ENCODE data around the gene RPS6KA5. TPM values are rescaled to one million over a fixed set of nuclear protein-coding genes. Genes with fewer than 3 reads are reported as not detected.

RPS6KA5 gene
- total and polyA plus RNA-seq, 9 of the 15 experiments (the other 6 are each of a cell fraction or from before 2014, with no cell fraction given) = 0.88 to 7.7 (median 4.7) TPM

- TF ChIP-seq BCLAF1 (IDR thresholded peaks at IDR 0.05; ENCODE audit: borderline replicate concordance in 1 of 2, control insufficient read depth in 1 of 2, low read depth in 2 of 2, low read length in 1 of 2) (no peak), CEBPB (tag; IDR thresholded peaks at IDR 0.05) (no peak)
Measured at GRCh38 chr14:91021991-91022621, 38.3 kb downstream of the RPS6KA5 start (continued).

GRCh38 chr14:91021115-91021514 is 39.3 kb downstream of the RPS6KA5 start:
- Histone ChIP-seq H2AFZ (ENCODE audit: low read depth, low read length) (no peak overlapping the region), H4K20me1 (replicated peaks; ENCODE audit: control insufficient read depth, insufficient read depth, low read length) (no peaks in the 10 kb centered on the region), H3K27ac (ENCODE audit: extremely low read depth, low read depth, low read length) (no peak overlapping the region), H3K9me1 (ENCODE audit: control insufficient read depth, insufficient read depth, low read length) (no peaks in the 10 kb centered on the region), H3K9ac (ENCODE audit: insufficient read depth in 1 of 2, low read depth in 2 of 2, low read length in 2 of 2) (no peak overlapping the region), H3K4me2 (ENCODE audit: insufficient read depth, low read length) (no peak overlapping the region), H3K4me1 (replicated peaks in 1 of 2; ENCODE audit: control insufficient read depth in 2 of 2, insufficient read depth in 2 of 2, low read length in 2 of 2) (no peaks in the 10 kb centered on the region; a peak in 1 of 5 replicates), H3K27me3 (ENCODE audit: control insufficient read depth in 2 of 2, insufficient read depth in 2 of 2, low read length in 2 of 2) (no peaks in the 10 kb centered on the region), H3K9me3 (replicated peaks; ENCODE audit: control insufficient read depth, insufficient read depth, low read depth, low read length) (no peaks in the 10 kb centered on the region), H3K79me2 (ENCODE audit: control insufficient read depth, insufficient read depth, low read length) (no peaks in the 10 kb centered on the region), H3K36me3 (ENCODE audit: control insufficient read depth, insufficient read depth, low read length) (no peaks in the 10 kb centered on the region), H3K4me3 (no peak overlapping the region)
- FAIRE-seq (no peak), DNase-seq (ENCODE audit: extremely low read depth in 1 of 4, low spot score in 3 of 4) (no peak), ATAC-seq (no peak)
- intact Hi-C loops (cut with micrococcal nuclease) (no loop called here), in situ Hi-C loops (cut with MboI) (no loop called here)
- ChIA-PET CTCF (ENCODE audit: low intra/inter-chr PET ratio) (no interaction called here), POLR2A (no interaction called here)
- TF ChIP-seq ARID1B (IDR thresholded peaks at IDR 0.05) (no peak), ZNF586 (CRISPR knock-in tag; conservative IDR thresholded peaks at IDR 0.05) (no peak), ZNF12 (CRISPR knock-in tag; IDR thresholded peaks at IDR 0.05) (no peak), STAT6 (CRISPR knock-in tag; IDR thresholded peaks at IDR 0.05) (no peak), FOS (IDR thresholded peaks at IDR 0.05; ENCODE audit: extremely low read depth, insufficient read length) (no peak), ZNF764 (CRISPR knock-in tag; IDR thresholded peaks at IDR 0.05; ENCODE audit: low read depth) (no peak)
- BruUV-seq (replicated peaks) = no TSS peak
- WGBS (ENCODE audit: insufficient coverage, low coverage, missing lambda C conversion rate) = 68% methylated on average over 3 of the region's 3 CpGs
